Caco-2 (cell line): ENCODE results near the gene ZBTB32. TPM values are rescaled to one million over a fixed set of nuclear protein-coding genes. Genes with fewer than 3 reads are reported as not detected.

Experiments used
- BruUV-seq: library from RNA; stranded (reverse); fragments of 400-500 nt; replicated peaks from 2 replicates; lab custom pipeline; 2021; lab: Mats Ljungman, UMichigan
- CTCF ChIA-PET: fragments of 300-600 bp; sonication (Branson Sonifier 250); formaldehyde crosslinking; loops from one replicate; lab custom pipeline; 2022; ENCODE audit warnings: antibody characterized with exemption; lab: Charles Lee
- POLR2A ChIA-PET: fragments of 300-600 bp; sonication (Branson Sonifier 250); formaldehyde crosslinking; loops from one replicate; lab custom pipeline; 2022; ENCODE audit warnings: antibody characterized with exemption; lab: Charles Lee
- DNase-seq, 2 experiments: peaks; one replicate each; pipeline versions ENCODE4 v3.0.0 to v3.0.0-alpha.2; 2020 to 2022
- H3K27me3 ChIP-seq: replicated peaks from 2 replicates; pipeline ENCODE4 v1.6.0; 2011; ENCODE audit warnings: low read length; ENCODE audit not compliant: control insufficient read depth, insufficient read depth
- H3K36me3 ChIP-seq: 2 replicates; pipeline ENCODE4 v1.5.1; 2011; ENCODE audit warnings: low read length; ENCODE audit not compliant: control insufficient read depth, insufficient read depth
- H3K4me1 ChIP-seq: fragments of 250-450 bp; sonication (Bioruptor Pico); 2 replicates; pipeline ENCODE4 v1.5.1; 2020; ENCODE audit warnings: mild to moderate bottlenecking
- H3K4me3 ChIP-seq: 2 replicates; pipeline ENCODE4 v1.5.1; 2011; ENCODE audit warnings: low read depth, mild to moderate bottlenecking, control low read depth, low read length
- H3K9me3 ChIP-seq: fragments of 250-450 bp; sonication (Bioruptor Pico); 2 replicates; pipeline ENCODE4 v1.5.1; 2020; ENCODE audit warnings: mild to moderate bottlenecking, moderate library complexity
- H3K27ac Mint-ChIP-seq: one replicate; pipeline ENCODE4 v1.8.0; 2022; ENCODE audit warnings: mixed read lengths; ENCODE audit not compliant: unreplicated experiment
- H3K27me3 Mint-ChIP-seq: one replicate; pipeline ENCODE4 v1.8.0; 2022; ENCODE audit warnings: mixed read lengths; ENCODE audit not compliant: insufficient read depth, unreplicated experiment
- H3K36me3 Mint-ChIP-seq: one replicate; pipeline ENCODE4 v1.8.0; 2022; ENCODE audit warnings: mild to moderate bottlenecking, mixed read lengths; ENCODE audit not compliant: insufficient read depth, unreplicated experiment
- H3K4me1 Mint-ChIP-seq: one replicate; pipeline ENCODE4 v1.8.0; 2022; ENCODE audit warnings: low read depth, mixed read lengths; ENCODE audit not compliant: unreplicated experiment
- H3K4me3 Mint-ChIP-seq: one replicate; pipeline ENCODE4 v1.8.0; 2022; ENCODE audit warnings: mild to moderate bottlenecking, moderate library complexity, mixed read lengths; ENCODE audit not compliant: unreplicated experiment
- H3K9me3 Mint-ChIP-seq: one replicate; pipeline ENCODE4 v1.8.0; 2022; ENCODE audit warnings: mixed read lengths; ENCODE audit not compliant: unreplicated experiment
- intact Hi-C: fragments of 100-400 bp; cut with micrococcal nuclease; formaldehyde crosslinking; loops from one replicate; pipeline ENCODE4 v1.10.0; 2022; ENCODE audit not compliant: unreplicated experiment
- total RNA-seq: library from RNA; stranded (reverse); gene quantifications from 2 replicates; pipeline ENCODE4 v1.2.3, GENCODE V29; 2022
- TF ChIP-seq, protein P1 (sequence below), 2 experiments: fragments of 200-600 bp in 1 of 2; IDR thresholded peaks; 1 replicate in 1 of 2; 2 replicates in 1 of 2; pipeline versions ENCODE4 v1.5.1 to v1.8.0; 2011 to 2022; ENCODE audit warnings: antibody characterized with exemption in 1 of 2, control low read depth in 1 of 2, inconsistent platforms in 1 of 2, low read depth in 1 of 2, low read length in 1 of 2, mild to moderate bottlenecking in 1 of 2, moderate library complexity in 1 of 2; ENCODE audit not compliant: insufficient read depth in 1 of 2, severe bottlenecking in 1 of 2, unreplicated experiment in 1 of 2

ZBTB32 gene
- total RNA-seq, 1 experiment from 2014 or later: not detected

GRCh38 chr19:35703343-35703742 lies 1.0 kb upstream of the ZBTB32 start:
- Mint-ChIP-seq H3K27me3 (peaks cover 3% of the 10 kb centered on the region), H3K4me1 (peaks cover 6% of the 10 kb centered on the region), H3K9me3 (no peaks in the 10 kb centered on the region), H3K27ac (no peak overlapping the region), H3K4me3 (peak overlapping the region; percentile 82), H3K36me3 (peaks cover 9% of the 10 kb centered on the region)
- POLR2A ChIA-PET: interaction anchor here (0.5 kb wide), 1 partner anchor 19 kb away, joined by 4 read pairs; no protein-coding TSS in a partner anchor
- TF ChIP-seq, protein P1, sequence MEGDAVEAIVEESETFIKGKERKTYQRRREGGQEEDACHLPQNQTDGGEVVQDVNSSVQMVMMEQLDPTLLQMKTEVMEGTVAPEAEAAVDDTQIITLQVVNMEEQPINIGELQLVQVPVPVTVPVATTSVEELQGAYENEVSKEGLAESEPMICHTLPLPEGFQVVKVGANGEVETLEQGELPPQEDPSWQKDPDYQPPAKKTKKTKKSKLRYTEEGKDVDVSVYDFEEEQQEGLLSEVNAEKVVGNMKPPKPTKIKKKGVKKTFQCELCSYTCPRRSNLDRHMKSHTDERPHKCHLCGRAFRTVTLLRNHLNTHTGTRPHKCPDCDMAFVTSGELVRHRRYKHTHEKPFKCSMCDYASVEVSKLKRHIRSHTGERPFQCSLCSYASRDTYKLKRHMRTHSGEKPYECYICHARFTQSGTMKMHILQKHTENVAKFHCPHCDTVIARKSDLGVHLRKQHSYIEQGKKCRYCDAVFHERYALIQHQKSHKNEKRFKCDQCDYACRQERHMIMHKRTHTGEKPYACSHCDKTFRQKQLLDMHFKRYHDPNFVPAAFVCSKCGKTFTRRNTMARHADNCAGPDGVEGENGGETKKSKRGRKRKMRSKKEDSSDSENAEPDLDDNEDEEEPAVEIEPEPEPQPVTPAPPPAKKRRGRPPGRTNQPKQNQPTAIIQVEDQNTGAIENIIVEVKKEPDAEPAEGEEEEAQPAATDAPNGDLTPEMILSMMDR (IDR thresholded peaks at IDR 0.05; ENCODE audit: insufficient read depth in 1 of 2, low read depth in 1 of 2, low read length in 1 of 2, severe bottlenecking in 1 of 2, unreplicated experiment in 1 of 2): no peak
- no TSS peak for BruUV-seq
- no peaks in the 10 kb centered on the region for H3K36me3 ChIP-seq
- H3K27me3 ChIP-seq: no peaks in the 10 kb centered on the region
- no peaks in the 10 kb centered on the region for H3K4me1 ChIP-seq
- H3K4me3 ChIP-seq: no peak overlapping the region
- no peaks in the 10 kb centered on the region for H3K9me3 ChIP-seq
- CTCF ChIA-PET: interaction anchor here (1.2 to 1.7 kb wide), 6 partner anchors 9 to 228 kb away, joined by 4 to 8 read pairs (median 6); partner anchors contain the start of gene COX6B1
- DNase-seq: no peak
- intact Hi-C loops: loop anchor here (5.0 kb wide), 1 partner anchor 349 kb away; the partner anchor contains the start of genes THAP8 and WDR62

GRCh38 chr19:35708391-35708790 lies 4.0 kb downstream of the ZBTB32 start:
- H3K9me3 ChIP-seq: no peaks in the 10 kb centered on the region
- no peaks in the 10 kb centered on the region for H3K36me3 ChIP-seq
- H3K27me3 ChIP-seq: no peaks in the 10 kb centered on the region
- H3K4me1 ChIP-seq: no peaks in the 10 kb centered on the region
- peaks cover 6% of the 10 kb centered on the region for H3K27me3 Mint-ChIP-seq
- peaks cover 4% of the 10 kb centered on the region for H3K36me3 Mint-ChIP-seq
- no peak overlapping the region for H3K27ac Mint-ChIP-seq
- POLR2A ChIA-PET: interaction anchor here (0.6 kb wide), 1 partner anchor 49 kb away, joined by 3 read pairs; no protein-coding TSS in a partner anchor
- TF ChIP-seq, protein P1 (IDR thresholded peaks at IDR 0.05; ENCODE audit: insufficient read depth in 1 of 2, low read depth in 1 of 2, low read length in 1 of 2, severe bottlenecking in 1 of 2, unreplicated experiment in 1 of 2): no peak
- intact Hi-C loops: no loop called here
- BruUV-seq: no TSS peak
- no peaks in the 10 kb centered on the region for H3K4me1 Mint-ChIP-seq
- H3K4me3 ChIP-seq: no peak overlapping the region
- no peak overlapping the region for H3K4me3 Mint-ChIP-seq
- DNase-seq: no peak
- no peaks in the 10 kb centered on the region for H3K9me3 Mint-ChIP-seq
- CTCF ChIA-PET: interaction anchor here (0.6 to 1.5 kb wide), 2 partner anchors 16 to 223 kb away, joined by 3 read pairs; no protein-coding TSS in a partner anchor

GRCh38 chr19:35710784-35711723 lies 6.7 kb downstream of the ZBTB32 start:
- Histone ChIP-seq H3K9me3 (no peaks in the 10 kb centered on the region), H3K4me3 (no peak overlapping the region), H3K36me3 (no peaks in the 10 kb centered on the region), H3K27me3 (no peaks in the 10 kb centered on the region), H3K4me1 (peaks cover 8% of the 10 kb centered on the region)
- TF ChIP-seq, protein P1 (IDR thresholded peaks at IDR 0.05; ENCODE audit: insufficient read depth in 1 of 2, low read depth in 1 of 2, low read length in 1 of 2, severe bottlenecking in 1 of 2, unreplicated experiment in 1 of 2): no peak
- peaks cover 9% of the 10 kb centered on the region for H3K4me1 Mint-ChIP-seq
- H3K27me3 Mint-ChIP-seq: peaks cover 6% of the 10 kb centered on the region
- ChIA-PET CTCF (no interaction called here), POLR2A (no interaction called here)
- peaks cover 4% of the 10 kb centered on the region for H3K36me3 Mint-ChIP-seq
- no peak for DNase-seq
- intact Hi-C loops: no loop called here
- no TSS peak for BruUV-seq
- no peak overlapping the region for H3K4me3 Mint-ChIP-seq
- H3K9me3 Mint-ChIP-seq: no peaks in the 10 kb centered on the region
- H3K27ac Mint-ChIP-seq: no peak overlapping the region
